ENCODE measurements around the gene CCDC187.

Gene CCDC187

DNA sequence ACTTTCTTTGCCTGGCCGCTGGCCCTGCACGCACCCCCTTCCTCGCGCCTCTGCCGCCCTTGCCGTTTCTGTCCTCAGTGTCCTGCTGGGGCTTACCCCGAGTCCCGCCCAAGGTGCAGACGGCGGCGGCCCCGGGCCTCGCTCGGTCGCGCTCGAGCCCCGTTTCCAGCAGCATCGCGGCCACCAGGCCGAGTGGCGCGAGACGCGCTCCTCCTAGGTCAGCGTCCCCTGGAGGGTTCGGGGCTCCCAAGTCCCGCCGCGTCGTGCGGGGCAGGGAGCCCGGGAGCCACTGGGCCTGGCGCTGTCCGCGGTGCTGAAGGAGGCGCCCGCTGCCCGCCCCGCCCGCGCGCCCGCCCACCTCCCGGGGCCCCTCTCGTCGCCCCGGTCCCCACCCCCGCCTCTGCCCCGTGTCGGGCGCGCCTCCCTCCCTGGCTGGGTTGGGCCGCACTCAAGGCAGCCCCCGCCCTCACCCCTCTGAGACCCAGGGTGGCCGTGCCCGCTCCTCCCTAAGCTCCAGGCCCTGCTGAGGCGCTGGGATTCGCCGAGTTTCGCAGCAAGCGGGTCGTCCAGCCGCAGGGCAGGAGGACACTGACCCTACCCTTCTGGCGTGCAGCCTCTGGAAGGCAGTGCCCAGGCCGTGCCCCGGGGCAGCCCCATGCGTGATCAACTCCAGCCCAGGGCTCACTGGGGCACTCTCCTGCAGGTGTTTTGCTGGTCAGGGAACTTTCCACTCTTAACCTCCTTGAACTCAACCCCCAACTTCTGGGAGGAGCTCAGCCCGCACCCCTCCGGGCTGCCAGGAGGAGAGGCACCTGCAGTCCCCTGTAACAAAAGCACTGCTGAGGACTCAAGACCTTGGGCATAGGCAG, 98.8 kb downstream of the CCDC187 start, which contains the start of gene LHX3:
Gene LHX3 (minus strand): TSS at position 291 of the 869 bp plus-strand sequence. CDS start 116 bp downstream, at position 175.
- DNase-seq (ENCODE audit: low read depth), result peak; percentile 8

DNA sequence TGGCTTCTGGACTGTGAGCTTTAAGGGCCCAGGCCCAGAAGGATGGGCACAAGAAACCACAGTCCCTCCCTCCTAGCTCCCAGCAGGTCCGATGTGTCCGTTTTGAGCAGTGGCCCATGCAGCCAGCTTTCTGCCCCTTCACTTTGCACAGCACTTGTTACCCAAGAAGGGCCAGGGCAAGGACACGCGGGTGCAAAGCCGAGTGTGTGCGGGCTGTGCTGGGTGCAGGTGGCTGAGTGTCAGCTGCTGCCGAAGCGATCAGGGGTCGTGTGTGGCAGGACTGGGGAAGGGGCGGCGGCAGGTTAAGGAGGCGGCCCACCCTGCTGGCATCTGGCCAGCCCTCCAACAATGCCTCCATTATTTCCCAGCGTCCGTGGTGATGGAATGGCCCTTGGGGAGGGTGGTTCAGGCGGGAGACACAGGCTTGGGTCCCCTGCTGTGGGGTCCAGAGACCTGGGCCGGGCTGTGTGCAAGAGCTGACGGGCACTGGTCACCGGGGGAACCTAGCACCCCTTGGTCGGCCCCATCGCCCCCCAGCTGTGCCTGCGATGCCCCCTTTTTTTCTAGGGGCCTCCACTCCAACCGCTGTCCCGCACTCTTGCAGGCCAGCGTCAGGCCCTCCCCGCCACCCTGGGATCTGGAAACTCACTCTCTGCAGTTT, 99.6 kb downstream of the CCDC187 start:
- no peak for DNase-seq (ENCODE audit: low read depth)

GRCh38 chr9:136203408-136204144, 100.3 kb downstream of the CCDC187 start:
- no peak for DNase-seq (ENCODE audit: low read depth)

DNA sequence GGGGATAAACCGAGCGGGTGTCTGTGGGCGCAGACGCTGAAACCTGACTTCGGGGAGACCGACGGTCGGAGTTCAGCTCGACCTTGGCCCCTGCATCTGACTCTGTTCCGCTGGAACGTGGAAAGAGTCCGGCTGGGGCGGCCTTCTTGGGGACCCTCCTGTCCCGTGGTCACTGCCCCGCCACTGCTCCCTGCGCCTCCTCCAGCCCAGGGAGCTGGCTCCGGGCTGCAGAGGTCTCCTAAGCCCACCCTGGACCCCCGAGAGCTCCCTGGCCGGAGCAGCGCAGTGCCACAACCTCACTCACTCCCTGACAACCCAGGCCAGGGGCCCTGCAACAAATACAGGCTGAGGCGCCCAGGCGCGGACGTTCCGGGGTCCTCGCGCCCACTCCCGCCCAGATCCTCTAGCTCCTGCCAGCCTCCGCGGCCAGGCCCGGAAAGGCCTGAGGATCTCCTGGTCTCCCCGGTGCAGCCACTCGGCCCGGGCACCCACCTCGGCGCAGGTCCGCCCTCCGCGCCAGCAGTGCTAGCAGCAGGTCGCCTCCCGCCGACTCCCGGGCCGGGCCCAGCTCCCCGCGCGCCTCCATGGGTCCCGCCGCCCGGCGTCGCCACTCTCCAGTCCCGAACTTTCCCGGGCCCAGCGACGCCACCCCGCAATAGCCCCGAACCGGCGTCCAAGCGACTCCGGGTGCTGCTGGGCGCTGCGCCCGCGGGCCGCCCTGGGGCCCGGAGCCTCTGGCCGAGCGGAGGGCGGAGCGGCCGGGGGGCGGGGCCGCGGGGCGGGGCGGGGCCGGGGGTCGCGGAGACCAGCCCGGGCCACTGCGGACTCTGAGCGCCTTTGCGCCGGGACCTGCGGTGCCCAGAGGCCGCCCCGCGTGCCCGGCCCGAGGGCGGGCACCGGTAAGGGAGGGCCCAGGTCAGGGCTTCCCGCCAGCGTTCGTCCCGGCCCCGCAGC, 101.2 kb downstream of the CCDC187 start:
- no peak for DNase-seq (ENCODE audit: low read depth)

- DNase-seq (ENCODE audit: low read depth), result no peak
These were observed 102.1 kb downstream of the CCDC187 start for GRCh38 chr9:136201609-136202453.

GRCh38 chr9:136201174-136201573, 102.7 kb downstream of the CCDC187 start:
- no peak for DNase-seq (ENCODE audit: low read depth)

- DNase-seq (ENCODE audit: low read depth), result no peak
These were observed 103.5 kb downstream of the CCDC187 start for GRCh38 chr9:136200424-136200823.

Measured in activated T-cell treated with anti-CD3 and anti-CD28 coated beads for 1 hour (primary cell).